GM12873 (cell line): ENCODE results near the gene HACE1.

ENCODE experiments used
- TF ChIP-seq, protein P1 (sequence below): IDR thresholded peaks from 2 replicates; pipeline ENCODE4 v1.5.1; 2012; ENCODE audit warnings: low read depth, mild to moderate bottlenecking, moderate library complexity, low read length, control low read depth; ENCODE audit not compliant: insufficient read depth; ENCODE audit errors: missing control alignments

HACE1 gene, protein sequence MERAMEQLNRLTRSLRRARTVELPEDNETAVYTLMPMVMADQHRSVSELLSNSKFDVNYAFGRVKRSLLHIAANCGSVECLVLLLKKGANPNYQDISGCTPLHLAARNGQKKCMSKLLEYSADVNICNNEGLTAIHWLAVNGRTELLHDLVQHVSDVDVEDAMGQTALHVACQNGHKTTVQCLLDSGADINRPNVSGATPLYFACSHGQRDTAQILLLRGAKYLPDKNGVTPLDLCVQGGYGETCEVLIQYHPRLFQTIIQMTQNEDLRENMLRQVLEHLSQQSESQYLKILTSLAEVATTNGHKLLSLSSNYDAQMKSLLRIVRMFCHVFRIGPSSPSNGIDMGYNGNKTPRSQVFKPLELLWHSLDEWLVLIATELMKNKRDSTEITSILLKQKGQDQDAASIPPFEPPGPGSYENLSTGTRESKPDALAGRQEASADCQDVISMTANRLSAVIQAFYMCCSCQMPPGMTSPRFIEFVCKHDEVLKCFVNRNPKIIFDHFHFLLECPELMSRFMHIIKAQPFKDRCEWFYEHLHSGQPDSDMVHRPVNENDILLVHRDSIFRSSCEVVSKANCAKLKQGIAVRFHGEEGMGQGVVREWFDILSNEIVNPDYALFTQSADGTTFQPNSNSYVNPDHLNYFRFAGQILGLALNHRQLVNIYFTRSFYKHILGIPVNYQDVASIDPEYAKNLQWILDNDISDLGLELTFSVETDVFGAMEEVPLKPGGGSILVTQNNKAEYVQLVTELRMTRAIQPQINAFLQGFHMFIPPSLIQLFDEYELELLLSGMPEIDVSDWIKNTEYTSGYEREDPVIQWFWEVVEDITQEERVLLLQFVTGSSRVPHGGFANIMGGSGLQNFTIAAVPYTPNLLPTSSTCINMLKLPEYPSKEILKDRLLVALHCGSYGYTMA

DNA sequence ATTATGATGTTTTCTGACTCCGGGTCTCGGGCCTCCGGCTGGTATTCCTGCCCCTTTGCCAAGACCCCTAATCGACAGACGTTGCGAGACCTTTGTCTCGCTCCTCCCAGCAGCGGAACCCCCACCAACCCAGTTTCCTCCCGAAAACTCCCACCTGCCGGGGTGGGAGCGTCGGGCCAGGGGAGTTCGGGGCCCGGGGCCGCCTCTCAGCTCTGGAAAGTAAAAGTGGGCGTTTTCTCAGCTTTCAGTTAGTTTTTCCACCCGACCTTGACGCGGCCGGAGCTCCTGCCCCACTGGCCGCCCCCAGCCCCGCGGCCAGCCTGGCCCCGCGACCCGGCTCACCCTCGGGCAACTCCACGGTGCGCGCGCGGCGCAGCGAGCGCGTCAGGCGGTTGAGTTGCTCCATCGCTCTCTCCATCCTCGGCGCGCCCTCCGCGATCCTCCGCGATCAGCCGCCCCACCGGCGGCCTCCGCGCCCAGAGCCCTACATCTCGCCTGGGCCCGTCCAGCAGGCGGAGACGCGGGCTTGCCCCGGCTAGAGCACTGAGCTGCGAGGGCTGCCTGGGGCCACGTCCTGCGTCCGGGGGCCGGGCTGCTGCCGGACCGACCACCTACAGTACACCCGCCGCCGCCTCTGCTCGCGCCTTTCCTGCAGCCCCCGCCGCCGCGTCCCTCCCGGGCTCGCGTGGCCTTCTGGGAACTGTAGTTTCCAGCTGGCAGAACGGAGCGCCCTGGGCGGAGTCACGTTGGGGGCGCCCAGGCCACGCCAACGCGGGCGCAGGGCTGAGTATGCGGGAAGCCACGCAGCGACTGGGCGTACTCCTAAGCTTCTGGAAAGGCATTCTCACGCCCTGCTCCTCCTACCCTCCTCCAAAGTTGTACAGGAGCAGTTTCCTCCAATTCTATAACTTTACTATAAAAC is at the start of gene HACE1:
TSS of gene HACE1 (minus strand) at position 695 of the 922 bp plus-strand sequence. CDS start at position 418, 277 bp downstream.
- TF ChIP-seq, protein P1, sequence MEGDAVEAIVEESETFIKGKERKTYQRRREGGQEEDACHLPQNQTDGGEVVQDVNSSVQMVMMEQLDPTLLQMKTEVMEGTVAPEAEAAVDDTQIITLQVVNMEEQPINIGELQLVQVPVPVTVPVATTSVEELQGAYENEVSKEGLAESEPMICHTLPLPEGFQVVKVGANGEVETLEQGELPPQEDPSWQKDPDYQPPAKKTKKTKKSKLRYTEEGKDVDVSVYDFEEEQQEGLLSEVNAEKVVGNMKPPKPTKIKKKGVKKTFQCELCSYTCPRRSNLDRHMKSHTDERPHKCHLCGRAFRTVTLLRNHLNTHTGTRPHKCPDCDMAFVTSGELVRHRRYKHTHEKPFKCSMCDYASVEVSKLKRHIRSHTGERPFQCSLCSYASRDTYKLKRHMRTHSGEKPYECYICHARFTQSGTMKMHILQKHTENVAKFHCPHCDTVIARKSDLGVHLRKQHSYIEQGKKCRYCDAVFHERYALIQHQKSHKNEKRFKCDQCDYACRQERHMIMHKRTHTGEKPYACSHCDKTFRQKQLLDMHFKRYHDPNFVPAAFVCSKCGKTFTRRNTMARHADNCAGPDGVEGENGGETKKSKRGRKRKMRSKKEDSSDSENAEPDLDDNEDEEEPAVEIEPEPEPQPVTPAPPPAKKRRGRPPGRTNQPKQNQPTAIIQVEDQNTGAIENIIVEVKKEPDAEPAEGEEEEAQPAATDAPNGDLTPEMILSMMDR = peak; percentile 26

DNA sequence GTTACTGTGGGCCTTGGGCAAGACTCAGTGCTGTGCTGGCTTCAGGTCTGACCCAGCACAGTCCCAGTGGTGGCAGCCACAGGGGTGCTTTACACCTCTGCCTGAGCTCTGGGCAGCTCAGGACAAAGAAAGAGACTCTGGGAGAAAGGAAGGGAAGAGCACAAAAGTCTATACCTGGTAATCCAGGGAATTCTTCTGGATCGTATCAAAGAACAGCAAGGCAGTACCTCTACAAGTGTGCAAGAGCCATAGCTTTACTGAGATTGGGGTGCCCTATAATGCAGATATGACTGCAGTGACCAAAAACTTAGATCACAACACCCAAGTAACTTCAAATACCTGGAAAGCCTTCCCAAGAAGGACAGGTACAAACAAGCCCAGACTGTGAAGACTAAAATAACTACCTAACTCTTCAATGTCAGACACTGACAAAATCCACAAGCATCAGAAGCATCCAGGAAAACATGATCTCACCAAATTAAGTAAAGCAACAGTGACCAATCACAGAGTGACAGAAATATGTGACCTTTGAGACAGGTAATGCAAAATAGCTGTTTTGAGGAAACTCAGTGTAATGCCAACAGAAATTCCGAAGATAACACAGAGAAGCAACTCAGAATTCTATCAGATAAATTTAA is 49.3 kb upstream of the HACE1 start:
- TF ChIP-seq, protein P1 = no peak

DNA sequence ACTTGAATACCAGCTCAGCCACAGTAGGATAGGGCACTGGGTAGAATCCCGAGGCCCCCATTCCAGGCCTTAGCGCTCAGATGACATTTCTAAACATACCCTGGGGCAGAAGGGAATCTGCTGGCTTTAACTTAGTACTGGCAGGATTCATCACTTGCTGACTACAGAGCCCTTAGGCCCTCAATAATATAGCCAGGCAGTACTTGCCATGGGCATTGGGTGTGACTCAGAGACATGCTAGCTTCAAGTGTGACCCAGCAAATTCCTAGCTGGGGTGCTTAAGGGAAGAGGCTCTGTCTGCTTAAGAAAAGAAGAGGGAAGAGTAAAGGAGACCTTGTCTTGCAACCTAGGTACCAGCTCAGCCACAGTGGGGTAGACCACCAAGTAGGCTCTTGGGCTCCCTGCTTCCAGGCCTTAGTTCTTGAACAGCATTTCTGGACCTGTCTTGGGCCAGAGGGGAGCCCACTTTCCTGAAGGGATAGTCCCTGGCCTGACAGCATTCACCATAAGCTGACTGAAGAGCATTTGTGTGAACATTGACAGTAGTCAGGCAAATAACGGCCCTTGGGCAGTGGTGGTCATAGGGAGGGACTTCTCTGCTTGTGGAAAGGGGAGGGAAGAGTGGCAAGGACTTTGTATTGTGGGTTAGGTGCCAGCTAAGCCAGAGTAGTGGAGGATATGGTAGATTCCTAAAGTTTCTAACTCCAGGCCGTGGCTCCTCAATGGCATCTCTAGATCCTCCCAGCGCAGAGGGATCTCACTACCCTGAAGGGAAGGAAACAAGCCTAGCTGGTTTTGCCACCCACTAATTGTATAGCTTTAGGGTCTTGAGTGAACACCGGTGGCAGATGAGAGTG is 48.5 kb upstream of the HACE1 start:
- TF ChIP-seq, protein P1 = no peak

DNA sequence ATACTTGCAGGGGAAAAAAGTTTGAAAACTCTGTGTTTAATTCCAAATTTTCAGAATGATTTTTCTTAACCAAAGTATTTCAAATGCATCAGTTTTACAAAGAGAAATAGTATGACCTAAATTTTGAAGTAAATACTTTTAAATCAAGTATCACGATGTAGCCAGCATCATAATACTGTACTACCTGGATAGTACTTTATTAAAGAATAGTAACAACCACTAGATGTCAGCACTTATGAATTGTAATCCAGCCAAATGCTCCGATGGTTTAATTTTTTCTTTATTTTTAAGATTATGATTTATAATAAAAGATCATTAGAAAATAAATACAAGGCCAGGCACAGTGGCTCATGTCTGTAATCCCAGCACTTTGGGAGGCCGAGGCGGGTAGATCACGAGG is 37.2 kb upstream of the HACE1 start:
- TF ChIP-seq, protein P1 = no peak

DNA sequence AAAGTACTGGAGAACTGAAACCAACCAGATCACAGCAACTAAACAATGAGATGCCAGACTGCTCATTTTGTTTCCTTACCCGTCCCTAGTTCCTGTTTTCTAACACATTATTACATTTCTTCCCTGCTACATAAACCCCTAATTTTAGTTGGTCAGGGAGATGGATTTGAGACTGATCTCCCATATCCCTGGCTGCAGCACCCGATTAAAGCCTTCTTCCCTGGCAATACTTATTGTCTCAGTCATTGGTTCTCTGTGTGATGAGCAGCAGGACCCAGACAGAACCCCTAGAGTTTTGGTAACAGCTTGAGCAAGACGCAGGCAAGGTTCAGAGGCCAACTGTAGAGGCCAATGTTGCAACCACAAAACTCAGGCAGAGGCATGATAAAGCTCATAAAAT is 28.3 kb upstream of the HACE1 start:
- TF ChIP-seq, protein P1 = no peak

DNA sequence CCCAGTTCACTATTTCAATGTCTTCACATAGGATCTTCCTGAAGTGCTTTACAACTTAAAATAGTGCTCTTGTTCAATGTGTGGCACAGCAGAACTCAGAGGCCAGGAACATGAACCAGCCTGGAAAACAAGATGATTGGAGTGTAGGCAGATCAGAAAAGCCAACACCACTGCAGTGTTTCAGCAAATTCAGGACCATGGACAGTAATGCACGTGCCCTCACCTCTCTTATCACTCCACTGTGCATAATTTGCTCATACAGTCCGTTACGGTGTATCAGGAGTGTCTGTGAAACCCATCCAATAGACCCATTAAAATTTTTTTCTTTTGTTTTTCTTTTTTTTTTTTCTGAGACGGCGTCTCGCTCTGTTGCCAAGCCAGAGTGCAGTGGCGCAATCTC is 27.6 kb upstream of the HACE1 start:
- TF ChIP-seq, protein P1 = no peak
